K562 (cell line): ENCODE measurements around the gene LRP1B. TPM values are rescaled to one million over a fixed set of nuclear protein-coding genes. Genes with fewer than 3 reads are reported as not detected.

ENCODE experiments used
- COPS2 ChIP-seq: fragments of 450-650 bp; conservative IDR thresholded peaks from 2 replicates; pipeline ENCODE4 v1.6.1; 2016; ENCODE audit warnings: mild to moderate bottlenecking, moderate library complexity
- POLR2B ChIP-seq: fragments of 450-650 bp; IDR thresholded peaks from 2 replicates; pipeline ENCODE4 v1.6.1; 2018; ENCODE audit warnings: low read depth; ENCODE audit not compliant: partially characterized antibody
- TSC22D4 ChIP-seq: fragments of 450-650 bp; IDR thresholded peaks from 2 replicates; pipeline ENCODE4 v1.6.1; 2016; ENCODE audit warnings: missing genetic modification characterization, missing biosample characterization, control low read depth
- ZNF407 ChIP-seq: fragments of 450-650 bp; IDR thresholded peaks from 2 replicates; pipeline ENCODE4 v1.6.1; 2016; ENCODE audit warnings: low read depth
- ZNF511 ChIP-seq: sonication (generic); formaldehyde crosslinking; IDR thresholded peaks from 2 replicates; pipeline ENCODE4 v1.8.0; 2022; ENCODE audit warnings: mild to moderate bottlenecking, missing genetic modification reagents
- polyA plus RNA-seq, 8 experiments: library from polyadenylated mRNA; depleted of rRNA in 4 of 8; stranded (reverse) in 5 of 8; unstranded in 3 of 8; fragments of >200 nt; fragmentation: Nextera tagmentation in 2 of 8; fragmentation: Illumina TruSeq in 1 of 8; extraction: Ambion mirVana in 2 of 8; extraction: Trizol in 1 of 8; gene quantifications; 2 replicates each; pipeline versions ENCODE4 v1.2.1 to v1.2.3, GENCODE V29; 2011 to 2014; ENCODE audit warnings: inconsistent platforms in 1 of 8, missing spikeins in 1 of 8
- total RNA-seq, 7 experiments: library from RNA; depleted of rRNA in 6 of 7; stranded (reverse); fragments of >200 nt in 6 of 7; fragmentation: Illumina TruSeq in 2 of 7; extraction: Trizol in 2 of 7; gene quantifications; 2 replicates each; pipeline versions ENCODE4 v1.2.1 to v1.2.3, GENCODE V29; 2011 to 2021; ENCODE audit warnings: low replicate concordance in 1 of 7

LRP1B gene
- total and polyA plus RNA-seq, 9 of the 15 experiments (the other 6 are each of a cell fraction or from before 2014, with no cell fraction given), result not detected

- no peak for TF ChIP-seq POLR2B
- no peak for TF ChIP-seq TSC22D4 (tag)
- TF ChIP-seq ZNF407, result no peak
- TF ChIP-seq ZNF511 (CRISPR knock-in tag), result no peak
- TF ChIP-seq COPS2, result no peak
- TF ChIP-seq, all 486 proteins: peak for 0
Observed at GRCh38 chr2:140526575-140526974, 1604.2 kb downstream of the LRP1B start (continued).
